GM23338 (cell line): ENCODE data around the gene YWHAB. TPM values are rescaled to one million over a fixed set of nuclear protein-coding genes. Genes with fewer than 3 reads are reported as not detected.

Experiments used
- ATAC-seq: fragments of 200-7000 bp; cut with Tn5 transposase; 3 replicates; pipeline ENCODE4 v1.9.1; 2020
- DNase-seq: peaks from one replicate; pipeline ENCODE4 v3.0.0-alpha.2; 2015; ENCODE audit warnings: low spot score
- H2AFZ ChIP-seq: fragments of 200-600 bp; sonication (generic); 2 replicates; pipeline ENCODE4 v1.8.0; 2016; ENCODE audit warnings: antibody characterized with exemption, mild to moderate bottlenecking, moderate library complexity
- H3F3A ChIP-seq: fragments of 200-600 bp; sonication (generic); replicated peaks from 2 replicates; pipeline ENCODE4 v1.8.0; 2017; ENCODE audit warnings: antibody characterized with exemption, mixed run types, low read depth
- H3K27ac ChIP-seq: fragments of 200-600 bp; sonication (generic); 2 replicates; pipeline ENCODE4 v1.6.1; 2016; ENCODE audit warnings: low read depth
- H3K27me3 ChIP-seq: fragments of 200-600 bp; sonication (generic); 2 replicates; pipeline ENCODE4 v1.8.0; 2016; ENCODE audit warnings: mild to moderate bottlenecking, mixed run types, moderate library complexity; ENCODE audit not compliant: insufficient read depth
- H3K36me3 ChIP-seq: fragments of 200-600 bp; sonication (generic); 2 replicates; pipeline ENCODE4 v1.8.0; 2016; ENCODE audit warnings: mild to moderate bottlenecking; ENCODE audit not compliant: insufficient read depth
- H3K4me1 ChIP-seq: fragments of 200-600 bp; sonication (generic); 2 replicates; pipeline ENCODE4 v1.8.0; 2016; ENCODE audit warnings: mild to moderate bottlenecking, moderate library complexity; ENCODE audit not compliant: insufficient read depth
- H3K4me2 ChIP-seq: fragments of 200-600 bp; sonication (generic); 2 replicates; pipeline ENCODE4 v1.7.1; 2017; ENCODE audit warnings: mixed run types
- H3K4me3 ChIP-seq: fragments of 200-600 bp; sonication (generic); 2 replicates; pipeline ENCODE4 v1.6.1; 2016; ENCODE audit warnings: mixed run types
- H3K79me2 ChIP-seq: fragments of 200-600 bp; sonication (generic); replicated peaks from 2 replicates; pipeline ENCODE4 v1.8.0; 2017; ENCODE audit warnings: mild to moderate bottlenecking; ENCODE audit not compliant: insufficient read depth
- H3K9me2 ChIP-seq: fragments of 200-600 bp; sonication (generic); 2 replicates; pipeline ENCODE4 v1.8.0; 2017; ENCODE audit not compliant: insufficient read depth
- H4K20me1 ChIP-seq: fragments of 200-600 bp; sonication (generic); replicated peaks from 2 replicates; pipeline ENCODE4 v1.8.0; 2017; ENCODE audit warnings: mild to moderate bottlenecking; ENCODE audit not compliant: insufficient read depth
- H3K27ac Mint-ChIP-seq: 2 replicates; pipeline ENCODE4 v1.8.0; 2020; ENCODE audit warnings: inconsistent platforms, mild to moderate bottlenecking, moderate library complexity, mixed read lengths
- H3K27me3 Mint-ChIP-seq: 3 replicates; pipeline ENCODE4 v1.8.0; 2022; ENCODE audit warnings: low read depth, mild to moderate bottlenecking, moderate library complexity, mixed read lengths, inconsistent platforms; ENCODE audit not compliant: insufficient read depth, poor library complexity
- H3K36me3 Mint-ChIP-seq: 3 replicates; pipeline ENCODE4 v1.8.0; 2021; ENCODE audit warnings: low read depth, mild to moderate bottlenecking, inconsistent platforms, moderate library complexity, mixed read lengths
- H3K4me1 Mint-ChIP-seq: 3 replicates; pipeline ENCODE4 v1.8.0; 2020; ENCODE audit warnings: mild to moderate bottlenecking, inconsistent platforms, mixed read lengths
- H3K4me3 Mint-ChIP-seq: 3 replicates; pipeline ENCODE4 v1.8.0; 2021; ENCODE audit warnings: moderate library complexity, mild to moderate bottlenecking, inconsistent platforms, mixed read lengths
- H3K9me3 Mint-ChIP-seq: 3 replicates; pipeline ENCODE4 v1.8.0; 2020; ENCODE audit warnings: moderate library complexity, mild to moderate bottlenecking, inconsistent platforms, mixed read lengths
- CREB1 ChIP-seq: fragments of 250-450 bp; sonication (Bioruptor Pico); IDR thresholded peaks from 2 replicates; pipeline ENCODE4 v1.5.0; 2020; ENCODE audit warnings: low read depth, mild to moderate bottlenecking, moderate library complexity
- CTCF ChIP-seq, 2 experiments: fragments of 200-600 bp in 1 of 2; sonication (generic) in 1 of 2; conservative IDR thresholded peaks; 2 replicates each; pipeline versions ENCODE4 v1.5.1 to v1.6.1; 2016 to 2017; ENCODE audit warnings: antibody characterized with exemption in 2 of 2, low read depth in 2 of 2, mild to moderate bottlenecking in 2 of 2, moderate library complexity in 1 of 2
- ETS1 ChIP-seq: IDR thresholded peaks from 2 replicates; pipeline ENCODE4 v1.6.1; 2016; ENCODE audit warnings: antibody characterized with exemption
- EZH2phosphoT487 ChIP-seq: fragments of 200-600 bp; sonication (generic); IDR thresholded peaks from one replicate; pipeline ENCODE4 v1.8.1; 2018; ENCODE audit warnings: antibody characterized with exemption; ENCODE audit not compliant: unreplicated experiment
- JUNB ChIP-seq: IDR thresholded peaks from one replicate; pipeline ENCODE4 v1.6.1; 2016; ENCODE audit warnings: antibody characterized with exemption; ENCODE audit not compliant: unreplicated experiment
- POLR2AphosphoS5 ChIP-seq: IDR thresholded peaks from 2 replicates; pipeline ENCODE4 v1.6.1; 2016; ENCODE audit warnings: antibody characterized with exemption, low read depth
- REST ChIP-seq: IDR thresholded peaks from one replicate; pipeline ENCODE4 v1.6.1; 2018; ENCODE audit warnings: antibody characterized with exemption; ENCODE audit not compliant: unreplicated experiment
- STAT1 ChIP-seq: IDR thresholded peaks from one replicate; pipeline ENCODE4 v1.6.1; 2016; ENCODE audit warnings: antibody characterized with exemption; ENCODE audit not compliant: unreplicated experiment
- ZNF462 ChIP-seq: fragments of 250-450 bp; sonication (Bioruptor Pico); IDR thresholded peaks from 2 replicates; pipeline ENCODE4 v1.5.0; 2020; ENCODE audit warnings: mild to moderate bottlenecking, moderate library complexity
- polyA plus RNA-seq: library from polyadenylated mRNA; unstranded; fragments of >200 nt; fragmentation: Nextera tagmentation; extraction: Ambion mirVana; gene quantifications from 2 replicates; pipeline ENCODE4 v1.2.1, GENCODE V29; 2016
- total RNA-seq: library from RNA; depleted of rRNA; stranded (reverse); fragments of >200 nt; shearing (Covaris generic); gene quantifications from 2 replicates; pipeline ENCODE4 v1.2.3, GENCODE V29; 2014

The YWHAB gene
- total and polyA plus RNA-seq, 2 experiments from 2014 or later: 121 to 519 TPM

- TF ChIP-seq ETS1 (no peak), CTCF (conservative IDR thresholded peaks at IDR 0.05; ENCODE audit: low read depth in 2 of 2) (no peak), EZH2phosphoT487 (no peak)
Observed at GRCh38 chr20:44918342-44918741, 32.8 kb downstream of the YWHAB start (continued).

GRCh38 chr20:44918761-44919160, 33.3 kb downstream of the YWHAB start:
- peaks cover 66% of the 10 kb centered on the region for H3K36me3 Mint-ChIP-seq
- H3K27me3 Mint-ChIP-seq: no peaks in the 10 kb centered on the region
- H3K4me2 ChIP-seq: no peak overlapping the region
- no peak for TF ChIP-seq JUNB
- no peak for TF ChIP-seq CTCF (conservative IDR thresholded peaks at IDR 0.05; ENCODE audit: low read depth in 2 of 2)
- TF ChIP-seq POLR2AphosphoS5: no peak
- no peak for TF ChIP-seq CREB1
- TF ChIP-seq STAT1: no peak
- TF ChIP-seq ZNF462 (CRISPR knock-in tag): no peak
- no peak for TF ChIP-seq REST
- TF ChIP-seq EZH2phosphoT487: no peak

More at GRCh38 chr20:44918761-44919160, 33.3 kb downstream of the YWHAB start:
- no peaks in the 10 kb centered on the region for H3K4me1 ChIP-seq
- ATAC-seq (no peak), DNase-seq (no peak)
- no peak overlapping the region for H2AFZ ChIP-seq
- H3K27me3 ChIP-seq: no peaks in the 10 kb centered on the region
- peaks cover 8% of the 10 kb centered on the region; the same call in 1 of the 2 replicates for H4K20me1 ChIP-seq
- H3K9me3 Mint-ChIP-seq: no peaks in the 10 kb centered on the region; the same call in 2 of the 3 replicates
- no peak overlapping the region for H3K4me3 ChIP-seq
- H3K36me3 ChIP-seq: peaks cover 24% of the 10 kb centered on the region
- H3K27ac Mint-ChIP-seq: no peak overlapping the region
- H3K27ac ChIP-seq: no peak overlapping the region
- no peak overlapping the region for H3K4me3 Mint-ChIP-seq
- H3K9me2 ChIP-seq: no peaks in the 10 kb centered on the region
- no peaks in the 10 kb centered on the region for H3F3A ChIP-seq
- H3K4me1 Mint-ChIP-seq: no peaks in the 10 kb centered on the region; the same call in 2 of the 3 replicates
- H3K79me2 ChIP-seq: no peaks in the 10 kb centered on the region; the same call in 1 of the 2 replicates
